Measurements from ENCODE around the gene FSTL1. TPM values are rescaled to one million over a fixed set of nuclear protein-coding genes. Genes with fewer than 3 reads are reported as not detected.

Gene FSTL1
- polyA plus RNA-seq, 1 of the 3 experiments (the other 2 are of a cell fraction) = 329 TPM

DNA sequence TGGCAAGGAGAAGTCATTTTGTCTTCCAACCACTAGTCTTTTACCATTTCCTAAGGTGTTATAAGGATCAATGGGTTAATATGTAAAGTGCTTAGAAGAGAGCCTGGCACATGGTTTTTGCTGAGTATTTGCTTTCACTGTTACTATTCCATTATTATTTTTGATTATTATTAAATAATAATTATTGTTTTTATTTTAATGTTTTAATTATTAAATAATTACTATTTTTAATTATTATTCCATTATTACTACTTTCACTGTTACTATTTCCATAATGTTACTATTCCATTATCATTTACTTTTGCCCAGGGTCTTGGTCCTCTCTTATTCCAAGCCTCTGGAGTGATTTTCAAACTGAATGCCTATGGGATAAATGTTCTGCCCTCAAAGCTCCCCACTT lies 48.5 kb downstream of the FSTL1 start:
- no peak overlapping the region for H2AFZ ChIP-seq (ENCODE audit: low read depth)
- H3K4me1 ChIP-seq (ENCODE audit: control insufficient read depth in 1 of 2, insufficient read depth in 2 of 2, low read depth in 1 of 2, low read length in 1 of 2) = no peaks in the 10 kb centered on the region
- H3K36me3 ChIP-seq (replicated peaks in 1 of 2; ENCODE audit: control insufficient read depth in 1 of 2, insufficient read depth in 2 of 2, low read length in 1 of 2) = peaks cover 93 to 99% of the 10 kb centered on the region in 2 experiments
- no peak overlapping the region for H3K27ac ChIP-seq (ENCODE audit: low read depth in 2 of 2, low read length in 1 of 2)
- no peak overlapping the region for H3K4me3 ChIP-seq (ENCODE audit: low read depth in 2 of 2, low read length in 1 of 2)
- CTCF ChIA-PET = interaction anchor here (0.7 to 7.3 kb wide), 4 partner anchors 8 to 156 kb away, joined by 3 to 46 read pairs (median 4); no protein-coding TSS in a partner anchor
- POLR2A ChIA-PET = no interaction called here
- no peak overlapping the region for H3K9ac ChIP-seq
- peaks cover 5% of the 10 kb centered on the region; the same call in 1 of the 2 replicates for H3K79me2 ChIP-seq (ENCODE audit: insufficient read depth)
- H3K27me3 ChIP-seq (ENCODE audit: insufficient read depth) = no peaks in the 10 kb centered on the region
- no peaks in the 10 kb centered on the region for H3K9me3 ChIP-seq
- H3K9me2 ChIP-seq = no peaks in the 10 kb centered on the region
- DNase-seq = no peak
- peaks cover 13% of the 10 kb centered on the region for H3F3A ChIP-seq (replicated peaks; ENCODE audit: insufficient read depth)
- no peaks in the 10 kb centered on the region; the same call in 1 of the 2 replicates for H4K20me1 ChIP-seq (ENCODE audit: insufficient read depth)
- TF ChIP-seq RXRA (IDR thresholded peaks at IDR 0.05; ENCODE audit: borderline replicate concordance, low read depth) = no peak
- TF ChIP-seq FOXJ3 (CRISPR knock-in tag; IDR thresholded peaks at IDR 0.05) = no peak
- no peak for TF ChIP-seq EP300 (IDR thresholded peaks at IDR 0.05; ENCODE audit: borderline replicate concordance in 1 of 2, low read depth in 1 of 2, low read length in 1 of 2)
- TF ChIP-seq EZH2phosphoT487 (IDR thresholded peaks at IDR 0.05; ENCODE audit: borderline replicate concordance, low read depth) = no peak
- TF ChIP-seq, protein P1, sequence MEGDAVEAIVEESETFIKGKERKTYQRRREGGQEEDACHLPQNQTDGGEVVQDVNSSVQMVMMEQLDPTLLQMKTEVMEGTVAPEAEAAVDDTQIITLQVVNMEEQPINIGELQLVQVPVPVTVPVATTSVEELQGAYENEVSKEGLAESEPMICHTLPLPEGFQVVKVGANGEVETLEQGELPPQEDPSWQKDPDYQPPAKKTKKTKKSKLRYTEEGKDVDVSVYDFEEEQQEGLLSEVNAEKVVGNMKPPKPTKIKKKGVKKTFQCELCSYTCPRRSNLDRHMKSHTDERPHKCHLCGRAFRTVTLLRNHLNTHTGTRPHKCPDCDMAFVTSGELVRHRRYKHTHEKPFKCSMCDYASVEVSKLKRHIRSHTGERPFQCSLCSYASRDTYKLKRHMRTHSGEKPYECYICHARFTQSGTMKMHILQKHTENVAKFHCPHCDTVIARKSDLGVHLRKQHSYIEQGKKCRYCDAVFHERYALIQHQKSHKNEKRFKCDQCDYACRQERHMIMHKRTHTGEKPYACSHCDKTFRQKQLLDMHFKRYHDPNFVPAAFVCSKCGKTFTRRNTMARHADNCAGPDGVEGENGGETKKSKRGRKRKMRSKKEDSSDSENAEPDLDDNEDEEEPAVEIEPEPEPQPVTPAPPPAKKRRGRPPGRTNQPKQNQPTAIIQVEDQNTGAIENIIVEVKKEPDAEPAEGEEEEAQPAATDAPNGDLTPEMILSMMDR (IDR thresholded peaks at IDR 0.05) = no peak
- TF ChIP-seq FOXM1 (IDR thresholded peaks at IDR 0.05; ENCODE audit: low read depth) = no peak
- TF ChIP-seq RFX5 (IDR thresholded peaks at IDR 0.05; ENCODE audit: low read length) = no peak
- no peak for TF ChIP-seq MXI1 (IDR thresholded peaks at IDR 0.05; ENCODE audit: low read depth, low read length)
- TF ChIP-seq ELF1 (IDR thresholded peaks at IDR 0.05) = no peak
- no peak for TF ChIP-seq NFIC (IDR thresholded peaks at IDR 0.05; ENCODE audit: borderline replicate concordance)
- no peak overlapping the region for H3K4me2 ChIP-seq

GRCh38 chr3:120399372-120399771 lies 51.4 kb downstream of the FSTL1 start:
- H3K36me3 ChIP-seq (replicated peaks in 1 of 2; ENCODE audit: control insufficient read depth in 1 of 2, insufficient read depth in 2 of 2, low read length in 1 of 2) = peaks cover 93 to 99% of the 10 kb centered on the region in 2 experiments
- no peak for DNase-seq
- H3K79me2 ChIP-seq (ENCODE audit: insufficient read depth) = no peaks in the 10 kb centered on the region
- H2AFZ ChIP-seq (ENCODE audit: low read depth) = no peak overlapping the region
- H3K9ac ChIP-seq = no peak overlapping the region
- TF ChIP-seq NRF1 (IDR thresholded peaks at IDR 0.05; ENCODE audit: low read depth, low read length) = no peak
- no peak for TF ChIP-seq NFIC (IDR thresholded peaks at IDR 0.05; ENCODE audit: borderline replicate concordance)
- TF ChIP-seq POLR2AphosphoS5 (IDR thresholded peaks at IDR 0.05; ENCODE audit: low read depth, low read length) = no peak
- TF ChIP-seq TEAD4 (IDR thresholded peaks at IDR 0.05; ENCODE audit: borderline replicate concordance, insufficient read depth) = no peak
- H3K4me2 ChIP-seq = no peak overlapping the region
- WGBS (ENCODE audit: low lambda C conversion rate) = 100% methylated on average over 2 of the region's 2 CpGs
- H3K9me3 ChIP-seq = no peaks in the 10 kb centered on the region
- H3F3A ChIP-seq (replicated peaks; ENCODE audit: insufficient read depth) = peaks cover 38% of the 10 kb centered on the region
- no peaks in the 10 kb centered on the region; the same call in 1 of the 2 replicates for H4K20me1 ChIP-seq (ENCODE audit: insufficient read depth)
- H3K4me1 ChIP-seq (ENCODE audit: control insufficient read depth in 1 of 2, insufficient read depth in 2 of 2, low read depth in 1 of 2, low read length in 1 of 2) = no peaks in the 10 kb centered on the region
- H3K9me2 ChIP-seq = no peaks in the 10 kb centered on the region
- no peak overlapping the region for H3K27ac ChIP-seq (ENCODE audit: low read depth in 2 of 2, low read length in 1 of 2)
- no peak overlapping the region for H3K4me3 ChIP-seq (ENCODE audit: low read depth in 2 of 2, low read length in 1 of 2)
- H3K27me3 ChIP-seq (ENCODE audit: insufficient read depth) = no peaks in the 10 kb centered on the region
- CTCF ChIA-PET = interaction anchor here (1.2 kb wide), 1 partner anchor 18 kb away, joined by 3 read pairs; no protein-coding TSS in a partner anchor
- POLR2A ChIA-PET = no interaction called here

All from SK-N-SH (cell line).